ENCODE results near the gene DLGAP4. TPM values are rescaled to one million over a fixed set of nuclear protein-coding genes. Genes with fewer than 3 reads are reported as not detected.
A peak's percentile ranks its signal among the peaks of the same experiment; 100 is the strongest.

Gene DLGAP4, protein sequence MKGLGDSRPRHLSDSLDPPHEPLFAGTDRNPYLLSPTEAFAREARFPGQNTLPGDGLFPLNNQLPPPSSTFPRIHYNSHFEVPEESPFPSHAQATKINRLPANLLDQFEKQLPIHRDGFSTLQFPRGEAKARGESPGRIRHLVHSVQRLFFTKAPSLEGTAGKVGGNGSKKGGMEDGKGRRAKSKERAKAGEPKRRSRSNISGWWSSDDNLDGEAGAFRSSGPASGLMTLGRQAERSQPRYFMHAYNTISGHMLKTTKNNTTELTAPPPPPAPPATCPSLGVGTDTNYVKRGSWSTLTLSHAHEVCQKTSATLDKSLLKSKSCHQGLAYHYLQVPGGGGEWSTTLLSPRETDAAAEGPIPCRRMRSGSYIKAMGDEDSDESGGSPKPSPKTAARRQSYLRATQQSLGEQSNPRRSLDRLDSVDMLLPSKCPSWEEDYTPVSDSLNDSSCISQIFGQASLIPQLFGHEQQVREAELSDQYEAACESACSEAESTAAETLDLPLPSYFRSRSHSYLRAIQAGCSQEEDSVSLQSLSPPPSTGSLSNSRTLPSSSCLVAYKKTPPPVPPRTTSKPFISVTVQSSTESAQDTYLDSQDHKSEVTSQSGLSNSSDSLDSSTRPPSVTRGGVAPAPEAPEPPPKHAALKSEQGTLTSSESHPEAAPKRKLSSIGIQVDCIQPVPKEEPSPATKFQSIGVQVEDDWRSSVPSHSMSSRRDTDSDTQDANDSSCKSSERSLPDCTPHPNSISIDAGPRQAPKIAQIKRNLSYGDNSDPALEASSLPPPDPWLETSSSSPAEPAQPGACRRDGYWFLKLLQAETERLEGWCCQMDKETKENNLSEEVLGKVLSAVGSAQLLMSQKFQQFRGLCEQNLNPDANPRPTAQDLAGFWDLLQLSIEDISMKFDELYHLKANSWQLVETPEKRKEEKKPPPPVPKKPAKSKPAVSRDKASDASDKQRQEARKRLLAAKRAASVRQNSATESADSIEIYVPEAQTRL
- 26.1 TPM for total RNA-seq

DNA sequence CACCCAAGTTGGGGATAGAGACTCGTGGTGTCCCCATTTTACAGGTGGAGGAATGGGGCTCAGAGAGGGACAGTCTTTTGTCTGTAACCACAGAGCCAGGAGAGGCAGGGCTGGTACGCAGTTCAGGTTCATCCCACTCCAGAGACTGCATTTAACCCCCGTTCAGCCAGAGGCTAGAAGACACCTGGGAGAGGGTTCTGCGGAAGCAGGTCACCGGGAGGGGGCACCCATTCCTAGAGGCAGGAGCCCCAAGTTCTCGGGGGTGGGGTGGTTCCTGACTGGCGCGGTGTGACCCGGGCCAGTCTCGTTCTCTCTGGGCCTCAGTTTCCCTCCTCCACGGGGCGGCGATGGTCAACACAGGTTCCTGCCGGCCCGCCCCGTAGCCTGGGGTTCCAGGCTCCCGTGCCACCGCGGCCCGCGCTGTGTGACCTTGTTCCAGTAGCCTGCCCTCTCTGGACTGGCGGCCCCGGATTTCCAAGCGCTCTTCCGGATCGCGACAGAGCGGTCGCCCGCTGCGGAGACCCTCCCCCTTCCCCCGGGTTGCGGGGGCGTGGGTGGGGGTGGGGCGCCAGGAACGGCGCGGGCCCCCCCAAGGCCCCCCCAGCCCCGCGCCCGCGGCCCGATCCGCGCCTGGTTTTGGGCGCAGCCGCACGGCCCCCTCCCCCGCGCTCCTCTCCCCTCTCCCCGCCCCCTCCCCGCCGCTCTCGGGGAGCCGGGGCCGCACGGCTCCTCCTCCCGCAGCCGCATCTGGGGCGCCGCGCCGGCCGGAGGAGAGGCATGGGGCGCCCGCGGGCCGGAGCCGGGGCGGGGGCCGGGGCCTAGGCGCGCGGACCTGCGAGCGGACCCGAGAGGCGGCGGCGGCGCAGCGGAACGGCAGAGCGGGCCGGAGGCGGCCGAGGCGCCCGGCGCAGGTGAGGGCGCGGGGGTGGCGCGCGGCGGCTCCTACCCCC, at the start of gene DLGAP4:
Gene DLGAP4 (plus strand): TSS at position 738 of the 950 bp plus-strand sequence. CDS start 125,379 bp downstream, outside the sequence.
- DNase-seq (ENCODE audit: low read depth in 2 of 3, low spot score in 2 of 3), result peak in 1 of 3 donors; percentile 16

DNA sequence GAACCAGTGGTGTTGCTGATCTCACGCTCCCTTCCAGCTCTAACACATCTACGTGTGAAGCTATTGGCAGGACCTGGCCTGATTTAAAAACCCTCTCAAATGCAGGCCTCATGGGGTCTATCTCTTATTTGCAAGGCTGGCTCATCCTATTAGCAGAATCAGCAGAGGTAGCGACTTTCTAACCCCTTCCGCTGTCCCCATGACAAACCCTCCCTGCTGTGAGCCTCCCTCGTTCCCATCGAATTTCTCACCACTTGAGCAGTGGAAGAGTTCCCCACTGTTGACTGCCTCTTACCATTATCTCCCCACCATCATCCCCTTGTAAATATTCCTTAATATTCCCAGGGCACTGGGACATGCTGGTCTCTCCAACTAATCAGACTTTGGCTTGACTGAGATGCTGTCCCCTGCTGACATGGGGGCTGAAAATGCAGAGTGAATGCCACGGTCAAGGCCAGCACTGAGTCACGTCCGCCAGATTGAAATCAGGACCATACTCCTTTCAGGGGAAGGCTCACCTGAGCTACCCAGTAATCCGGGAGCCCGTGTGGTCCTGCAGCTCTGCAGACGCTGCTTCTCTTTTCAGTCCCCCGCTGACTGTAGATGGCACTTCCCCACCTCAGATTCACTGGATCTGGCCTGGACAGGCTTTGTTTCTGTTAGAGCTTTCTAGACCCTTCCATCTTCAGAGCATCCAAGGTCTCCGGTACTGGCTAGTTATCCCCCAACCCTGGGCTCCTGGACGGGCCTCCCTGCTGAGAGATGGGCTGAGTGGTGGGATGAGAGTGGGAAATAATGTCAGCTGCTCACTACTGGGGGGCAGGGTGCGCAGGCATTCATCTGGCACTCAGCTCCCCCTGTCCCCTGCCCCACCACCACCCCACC, 46.7 kb upstream of the DLGAP4 start:
- no peak for DNase-seq (ENCODE audit: low read depth in 2 of 3, low spot score in 2 of 3)

DNA sequence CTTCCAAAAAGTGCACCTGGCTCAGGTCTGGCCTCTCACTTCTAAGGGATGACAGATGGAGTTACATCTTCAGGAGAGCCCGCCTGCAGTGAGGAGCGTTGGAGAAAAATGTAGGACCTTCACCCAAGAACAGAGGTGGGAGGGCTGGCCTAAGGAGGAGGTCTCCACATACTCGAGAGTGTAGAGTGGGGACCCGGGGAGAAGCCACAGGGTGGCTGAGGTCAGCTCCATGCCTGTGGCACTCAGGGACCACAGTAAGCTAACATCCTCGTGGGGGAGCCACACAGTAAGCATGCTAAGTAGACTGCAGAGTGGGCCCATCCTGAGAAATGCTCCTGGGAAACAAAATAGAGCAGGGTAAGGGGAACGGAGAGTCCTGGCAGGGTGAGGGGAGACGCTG, 45.8 kb upstream of the DLGAP4 start:
- no peak for DNase-seq (ENCODE audit: low read depth in 2 of 3, low spot score in 2 of 3)

DNA sequence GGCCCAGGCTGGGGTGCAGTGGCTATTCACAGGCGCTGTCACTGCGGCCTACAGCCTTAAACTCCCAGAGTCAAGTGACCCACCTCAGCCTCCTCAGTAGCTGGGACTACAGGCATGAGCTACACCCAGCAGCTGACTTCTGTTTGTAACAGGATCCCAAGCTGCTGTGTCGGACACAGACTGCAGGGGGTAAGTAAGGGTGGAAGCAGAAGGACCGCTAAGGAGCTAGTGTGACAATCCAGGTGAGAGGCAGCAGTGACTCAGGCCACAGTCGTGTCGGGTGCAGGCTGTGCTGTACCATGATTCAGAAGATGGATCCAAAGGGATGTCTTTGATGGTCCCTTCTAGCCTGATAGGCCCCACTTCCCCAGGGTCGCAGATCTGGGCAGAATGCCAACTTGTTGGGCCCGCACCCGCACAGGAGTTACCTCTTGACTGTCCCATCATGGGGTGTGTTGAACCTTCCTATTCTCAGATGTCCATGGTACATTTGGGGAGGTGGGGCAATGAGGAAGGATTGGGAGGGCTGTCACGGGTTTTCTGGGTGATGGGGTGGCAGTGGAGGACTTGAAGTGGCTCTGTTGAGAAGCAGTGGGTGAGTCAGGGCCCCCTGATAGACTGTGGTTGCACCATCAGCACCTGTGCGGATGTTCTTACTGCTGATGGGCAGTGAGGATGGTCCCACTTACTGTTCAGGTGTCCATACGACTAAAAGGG, 44.6 kb upstream of the DLGAP4 start:
- no peak for DNase-seq (ENCODE audit: low read depth in 2 of 3, low spot score in 2 of 3)

DNA sequence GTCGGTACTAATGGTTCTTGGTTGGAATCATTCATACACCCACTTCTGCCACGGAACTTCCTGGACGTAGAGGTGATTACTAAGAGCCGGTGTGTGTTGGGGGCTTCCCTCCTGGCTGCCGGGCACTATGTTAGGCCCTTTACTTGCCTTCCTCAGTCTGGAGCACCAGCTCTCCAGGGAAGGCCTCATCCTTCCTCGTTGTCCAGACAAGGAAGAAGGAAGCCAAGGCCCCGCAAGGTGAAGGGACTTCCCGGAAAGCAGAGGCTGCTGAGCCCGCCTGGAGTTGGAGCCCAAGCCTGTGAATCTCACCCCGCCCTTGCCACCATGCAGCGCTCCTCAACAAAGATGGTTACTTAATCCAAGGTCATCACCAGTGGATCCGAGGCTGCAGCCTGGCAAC, 43.7 kb upstream of the DLGAP4 start:
- DNase-seq (ENCODE audit: low read depth in 2 of 3, low spot score in 2 of 3), result no peak

DNA sequence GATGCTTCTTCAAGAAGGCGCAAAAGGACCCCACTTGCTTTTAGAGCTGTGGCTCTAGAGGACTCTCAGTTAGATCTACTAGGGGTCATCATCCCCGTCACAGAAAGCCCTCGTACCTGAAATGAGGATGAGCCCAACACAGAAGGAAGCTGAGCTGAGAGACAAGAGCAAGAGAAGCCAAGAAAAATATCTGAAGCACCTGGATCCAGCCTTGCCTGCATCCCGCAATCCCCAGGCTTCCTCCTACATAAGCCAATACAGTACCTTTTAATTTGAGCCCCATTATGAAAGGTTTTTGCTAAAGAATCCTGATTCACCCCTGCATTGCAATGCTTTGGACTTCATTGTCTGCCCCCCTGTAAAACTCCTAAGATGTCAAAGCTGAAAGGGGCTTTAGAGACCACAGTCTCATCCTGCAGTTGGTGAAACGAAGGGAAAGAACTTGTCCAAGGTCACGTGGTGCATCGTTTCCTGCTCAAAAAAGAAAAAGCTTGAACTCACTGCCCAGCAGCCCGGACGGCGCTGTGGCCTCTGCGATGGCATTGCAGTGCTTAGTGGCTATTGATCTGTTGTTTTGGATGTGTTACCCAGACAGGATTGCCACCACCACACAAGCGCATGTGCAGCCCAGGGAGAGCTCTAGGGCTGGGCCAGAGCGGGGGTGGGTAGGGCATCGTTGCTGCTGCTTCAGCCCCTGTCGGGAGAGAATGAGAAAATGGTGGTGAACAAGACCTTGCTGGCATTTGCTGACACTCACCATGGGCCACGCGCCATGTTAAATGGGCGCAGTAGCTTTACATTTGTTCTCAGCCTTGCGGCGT, 41.5 kb upstream of the DLGAP4 start:
- DNase-seq (ENCODE audit: low read depth in 2 of 3, low spot score in 2 of 3), result no peak

DNA sequence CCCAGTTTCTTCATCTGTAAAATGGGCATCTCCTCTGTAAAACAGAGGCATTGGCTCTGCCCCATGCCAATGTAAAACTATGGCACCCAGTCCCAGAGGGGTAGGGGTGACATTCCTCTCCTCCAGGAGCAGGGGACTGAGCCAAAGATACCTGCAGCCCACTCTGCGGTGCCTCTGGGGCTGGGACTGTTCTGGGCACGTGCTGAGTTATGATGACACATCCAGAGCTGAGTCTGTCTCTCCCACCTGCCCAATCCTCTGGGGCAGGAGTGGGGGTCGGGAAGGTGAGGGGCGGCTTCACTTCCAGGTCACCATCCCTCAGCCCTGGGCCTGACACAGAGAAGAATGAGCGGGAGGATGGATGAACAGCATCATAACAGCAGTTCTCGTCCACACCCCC, 40.0 kb upstream of the DLGAP4 start:
- no peak for DNase-seq (ENCODE audit: low read depth in 2 of 3, low spot score in 2 of 3)

DNA sequence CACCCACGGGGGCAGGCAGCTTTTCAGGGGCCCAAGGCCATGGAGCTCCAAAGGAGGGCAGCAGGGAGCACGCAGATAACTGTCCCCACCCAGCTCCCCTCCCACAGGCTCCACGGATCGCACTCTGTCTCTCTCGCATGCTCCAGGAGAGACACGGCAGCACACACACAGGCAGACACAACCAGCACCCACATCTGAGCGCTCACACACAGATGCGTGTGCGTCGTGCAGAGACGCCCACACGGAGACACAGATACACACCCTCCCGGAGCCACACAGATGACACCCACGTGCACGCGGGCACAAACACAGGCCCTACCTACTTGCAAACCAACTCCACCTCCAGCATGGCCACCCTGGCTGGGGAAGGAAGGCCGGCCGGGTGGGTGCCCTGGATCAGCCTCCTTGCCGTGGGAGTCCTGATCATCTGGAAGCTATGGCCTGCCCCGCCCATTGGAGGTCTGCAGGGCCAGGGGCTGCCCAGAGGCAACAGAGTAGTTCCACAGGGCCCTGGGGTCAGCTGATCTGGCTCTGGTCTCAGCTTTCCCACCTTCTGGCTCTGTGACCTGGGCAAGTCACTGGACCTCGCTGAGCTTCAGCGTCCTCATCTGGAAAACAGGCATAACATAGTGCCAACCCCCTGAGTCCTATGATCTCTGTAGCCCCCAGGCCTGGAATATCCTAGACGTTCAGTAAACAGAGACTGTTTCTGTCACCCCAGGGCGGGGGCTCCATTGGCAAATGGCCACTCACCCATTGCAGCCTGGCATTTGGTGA, 38.3 kb upstream of the DLGAP4 start:
- no peak for DNase-seq (ENCODE audit: low read depth in 2 of 3, low spot score in 2 of 3)

DNA sequence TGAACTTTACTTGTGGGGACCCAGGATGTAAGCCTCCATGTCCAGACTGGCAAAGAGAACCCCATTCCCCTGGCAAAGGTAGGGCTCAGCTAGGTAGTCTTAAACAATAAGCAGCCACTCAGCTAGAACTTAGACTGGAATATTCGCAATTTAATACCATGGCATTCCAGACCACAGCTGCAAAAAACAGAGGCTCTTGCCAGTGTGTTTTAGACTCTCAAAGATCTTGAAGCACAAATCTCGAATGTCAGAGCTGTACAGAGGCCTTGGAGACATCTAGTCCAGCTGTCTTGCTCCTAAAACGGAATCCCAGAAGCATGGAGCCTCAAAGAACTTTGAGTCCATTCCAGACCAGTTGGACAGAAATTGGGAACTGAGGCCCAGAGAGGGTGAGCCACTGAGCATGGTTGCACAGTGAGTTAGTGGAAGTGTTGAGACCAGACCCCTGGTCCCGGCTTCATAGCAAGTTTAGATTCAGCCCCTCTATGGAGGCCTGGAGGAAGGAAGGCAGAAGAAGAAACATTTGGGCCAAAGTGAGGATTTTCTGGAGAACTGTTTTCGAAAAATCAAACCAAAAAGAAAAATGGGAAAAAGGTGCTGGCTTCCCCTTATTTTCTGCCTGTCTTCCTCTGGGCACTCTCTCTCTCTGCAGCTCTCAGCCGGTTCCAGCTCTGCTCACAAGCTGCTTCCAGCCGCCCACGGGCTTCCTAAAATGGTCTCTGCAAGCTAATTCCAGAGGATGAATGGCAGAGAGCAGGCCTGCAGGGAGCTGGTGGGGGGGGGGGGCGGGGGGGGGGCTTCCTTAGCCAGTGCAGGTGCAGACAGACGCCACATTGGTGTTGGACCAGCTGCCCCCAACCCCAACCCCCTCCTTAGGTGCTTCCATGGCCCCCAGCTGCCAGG, 37.4 kb upstream of the DLGAP4 start:
- DNase-seq (ENCODE audit: low read depth in 2 of 3, low spot score in 2 of 3), result no peak

DNA sequence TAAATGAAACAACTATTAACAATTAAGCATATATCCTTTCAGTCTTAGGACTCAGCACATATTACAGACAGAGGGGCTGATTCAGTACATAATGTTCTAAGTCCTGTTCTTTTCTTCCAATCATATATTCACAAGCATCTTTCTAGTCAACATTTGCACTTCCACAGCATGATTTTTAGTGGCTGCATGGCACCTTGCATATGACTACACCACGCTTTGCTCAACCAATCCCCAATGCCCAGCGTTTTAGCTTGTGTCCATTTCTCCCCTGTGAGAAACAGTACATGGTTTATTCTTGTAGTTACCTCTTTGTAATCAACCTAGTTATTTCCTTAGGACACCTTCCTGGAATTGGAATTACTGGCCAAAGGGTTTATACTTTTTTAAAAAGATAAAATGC, 36.6 kb upstream of the DLGAP4 start:
- no peak for DNase-seq (ENCODE audit: low read depth in 2 of 3, low spot score in 2 of 3)

DNA sequence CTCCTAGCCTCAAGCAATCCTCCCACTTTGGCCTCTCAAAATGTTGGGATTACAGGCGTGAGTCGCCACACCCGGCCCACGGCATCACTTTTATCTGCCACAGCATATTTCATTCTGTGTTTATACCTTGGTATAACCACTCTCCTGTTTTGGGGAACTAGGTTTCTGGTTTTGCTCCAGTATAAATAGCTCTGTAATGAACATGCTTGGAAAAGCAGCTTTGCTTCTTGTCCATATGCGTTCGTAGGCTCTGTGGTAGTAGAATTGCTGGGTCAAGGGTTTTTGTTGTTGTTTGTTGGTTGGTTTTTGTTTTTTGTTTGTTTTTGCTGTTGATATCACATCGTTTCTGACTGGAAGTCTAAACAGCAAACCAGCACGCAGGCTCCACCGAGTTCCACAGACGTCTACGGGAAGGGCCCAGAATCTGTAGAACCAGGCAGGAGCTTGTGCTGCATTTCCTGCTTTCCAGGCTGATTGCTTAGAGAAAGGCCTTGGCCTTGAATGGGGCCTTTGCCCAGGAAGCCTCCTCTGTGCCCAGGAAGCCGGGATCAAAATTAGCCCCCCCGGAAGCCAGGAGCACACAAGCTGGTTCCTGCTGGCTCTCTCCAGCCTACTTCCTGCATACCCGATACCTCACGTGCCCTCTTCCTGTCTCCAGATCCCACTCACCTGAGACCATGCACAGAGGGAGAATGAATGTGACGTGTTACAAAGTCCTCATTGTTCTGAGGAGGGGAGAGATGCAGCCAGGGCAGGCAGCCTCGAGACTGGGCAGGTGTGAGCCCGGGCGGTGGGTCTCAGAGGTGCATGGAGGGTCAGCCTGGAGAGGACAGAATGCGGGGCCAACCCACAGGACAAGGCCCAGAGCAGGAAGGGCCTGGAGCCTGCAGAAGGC, 35.1 kb upstream of the DLGAP4 start:
- no peak for DNase-seq (ENCODE audit: low read depth in 2 of 3, low spot score in 2 of 3)

DNA sequence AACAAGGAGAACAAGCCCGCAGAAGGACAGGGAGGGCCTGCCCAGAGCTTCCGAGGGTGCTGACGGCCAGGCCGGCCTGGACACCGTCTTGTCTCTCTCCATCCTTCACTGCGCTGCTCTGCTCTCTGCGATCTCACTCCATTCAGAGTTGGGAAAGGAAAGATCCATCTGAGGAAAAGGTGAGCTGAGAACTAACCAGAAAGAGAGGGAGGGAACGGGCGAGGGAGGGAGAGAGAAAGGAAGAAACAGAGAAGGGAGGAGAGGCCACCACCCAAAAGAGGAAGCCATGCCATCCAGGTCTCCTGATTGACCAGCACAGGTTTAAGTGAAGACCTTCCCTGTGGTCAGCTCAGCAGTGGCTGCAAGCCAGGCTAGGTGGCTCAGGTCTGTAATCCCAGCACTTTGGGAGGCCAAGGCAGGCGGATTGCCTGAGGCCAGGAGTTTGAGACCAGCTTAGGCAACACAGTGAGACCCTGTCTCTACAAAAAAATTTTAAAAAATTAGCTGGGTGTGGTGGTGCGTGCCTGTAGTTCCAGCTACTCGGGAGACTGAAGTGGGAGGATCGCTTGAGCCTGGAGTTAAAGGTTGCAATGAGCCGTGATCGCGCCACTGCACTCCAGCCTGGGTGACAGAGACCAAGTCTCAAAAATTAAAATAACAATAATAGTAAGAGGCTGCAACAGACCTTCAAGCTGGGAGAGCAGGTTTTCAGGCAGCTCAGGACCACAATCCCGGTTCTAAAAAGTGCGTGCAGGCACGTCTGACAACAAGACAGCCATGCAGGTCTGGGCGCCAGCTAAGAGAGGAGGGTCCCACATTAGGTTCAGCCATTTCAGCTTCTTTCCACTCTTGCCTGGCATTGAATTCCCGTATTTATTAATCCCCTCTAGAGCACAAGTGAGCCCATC, 34.2 kb upstream of the DLGAP4 start:
- DNase-seq (ENCODE audit: low read depth in 2 of 3, low spot score in 2 of 3), result no peak

DNA sequence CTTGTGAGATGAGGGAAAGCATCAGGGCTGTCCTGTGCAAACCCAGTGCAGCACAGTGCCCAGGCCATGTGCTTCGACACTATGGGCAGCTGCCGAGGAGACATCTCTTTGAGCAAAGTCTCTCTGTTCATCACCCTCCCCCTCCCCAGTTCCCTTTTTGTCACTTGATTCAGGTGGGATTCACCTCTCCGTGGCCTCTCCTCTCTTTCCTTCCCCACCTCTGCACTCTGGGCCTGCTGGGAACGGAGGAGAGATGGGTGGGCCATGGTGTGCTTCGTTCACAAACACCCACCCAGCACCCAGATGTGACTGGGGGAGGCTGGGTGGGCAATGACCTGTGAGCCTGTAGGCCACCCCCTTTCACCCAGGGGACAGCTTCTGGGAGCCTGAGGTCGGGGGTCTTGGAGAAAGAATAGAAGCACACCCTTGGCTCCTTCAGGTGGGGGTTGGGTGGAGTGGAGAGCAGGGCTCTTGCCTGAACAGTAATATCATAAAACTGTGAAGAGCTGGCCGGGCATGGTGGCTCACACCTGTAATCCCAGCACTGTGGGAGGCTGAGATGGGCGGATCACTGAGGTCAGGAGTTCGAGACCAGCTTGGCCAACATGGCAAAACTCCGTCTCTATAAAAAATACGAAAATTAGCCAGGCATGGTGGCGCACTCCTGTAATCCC, 33.5 kb upstream of the DLGAP4 start:
- DNase-seq (ENCODE audit: low read depth in 2 of 3, low spot score in 2 of 3), result no peak
